Spleen (tissue), 7 donors: ENCODE results near the gene ARPP19.

Experiments
- POLR2A ChIP-seq, 3 donors: fragments of 450-650 bp; IDR thresholded peaks; one replicate each; pipeline ENCODE4 v1.5.1; 2017; ENCODE audit warnings: antibody characterized with exemption in 3 of 3, mild to moderate bottlenecking in 1 of 3
- TF ChIP-seq, protein P1 (sequence below), 11 experiments: fragments of 200-600 bp in 7 of 11; fragments of 450-650 bp in 4 of 11; sonication (generic) in 4 of 11; IDR thresholded peaks in 8 of 11; conservative IDR thresholded peaks in 3 of 11; 1 replicate in 7 of 11; 2 replicates in 4 of 11; pipeline versions ENCODE4 v1.4.0 to v1.8.0; 2016 to 2021; ENCODE audit warnings: antibody characterized with exemption in 11 of 11, inconsistent platforms in 4 of 11, mild to moderate bottlenecking in 1 of 11
- donor health status: DM: no; HTN: no; CAD: no; lungs with moderate emphysema.
- donor health status: DM: no; HTN: no; CAD: no.
- donor health status: DM: no; HTN: no; CAD: no.

DNA sequence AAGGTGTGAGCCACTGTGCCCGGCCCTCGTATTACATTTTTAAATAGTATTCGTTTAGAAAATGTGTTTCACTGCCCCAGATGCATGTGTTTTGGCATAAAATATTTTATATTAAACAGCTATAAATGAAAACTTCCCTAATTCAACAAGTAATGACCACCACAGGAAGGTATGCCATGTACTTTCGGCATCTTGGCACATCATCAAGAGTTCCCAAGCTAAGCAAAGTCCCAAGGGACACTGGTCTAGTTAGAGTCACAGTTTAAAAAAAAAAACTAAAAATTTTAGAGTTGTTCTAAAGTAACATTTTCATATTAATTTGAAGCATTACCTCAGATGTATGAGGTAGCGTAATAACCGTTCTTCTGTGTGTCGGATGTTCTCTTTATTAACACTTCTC, 15.6 kb upstream of the ARPP19 start:
- TF ChIP-seq, protein P1, sequence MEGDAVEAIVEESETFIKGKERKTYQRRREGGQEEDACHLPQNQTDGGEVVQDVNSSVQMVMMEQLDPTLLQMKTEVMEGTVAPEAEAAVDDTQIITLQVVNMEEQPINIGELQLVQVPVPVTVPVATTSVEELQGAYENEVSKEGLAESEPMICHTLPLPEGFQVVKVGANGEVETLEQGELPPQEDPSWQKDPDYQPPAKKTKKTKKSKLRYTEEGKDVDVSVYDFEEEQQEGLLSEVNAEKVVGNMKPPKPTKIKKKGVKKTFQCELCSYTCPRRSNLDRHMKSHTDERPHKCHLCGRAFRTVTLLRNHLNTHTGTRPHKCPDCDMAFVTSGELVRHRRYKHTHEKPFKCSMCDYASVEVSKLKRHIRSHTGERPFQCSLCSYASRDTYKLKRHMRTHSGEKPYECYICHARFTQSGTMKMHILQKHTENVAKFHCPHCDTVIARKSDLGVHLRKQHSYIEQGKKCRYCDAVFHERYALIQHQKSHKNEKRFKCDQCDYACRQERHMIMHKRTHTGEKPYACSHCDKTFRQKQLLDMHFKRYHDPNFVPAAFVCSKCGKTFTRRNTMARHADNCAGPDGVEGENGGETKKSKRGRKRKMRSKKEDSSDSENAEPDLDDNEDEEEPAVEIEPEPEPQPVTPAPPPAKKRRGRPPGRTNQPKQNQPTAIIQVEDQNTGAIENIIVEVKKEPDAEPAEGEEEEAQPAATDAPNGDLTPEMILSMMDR (IDR thresholded peaks at IDR 0.05 in 8 of 11, conservative IDR thresholded peaks at IDR 0.05 in 3 of 11) = no peak
- no peak for TF ChIP-seq POLR2A (IDR thresholded peaks at IDR 0.05)
